ENCODE results near the gene COL10A1.
"Not testable (repeated sequence)": the region's sequence is repeated elsewhere in the genome, so short reads cannot be mapped to it uniquely, and the experiment has no call there.

COL10A1 gene

DNA sequence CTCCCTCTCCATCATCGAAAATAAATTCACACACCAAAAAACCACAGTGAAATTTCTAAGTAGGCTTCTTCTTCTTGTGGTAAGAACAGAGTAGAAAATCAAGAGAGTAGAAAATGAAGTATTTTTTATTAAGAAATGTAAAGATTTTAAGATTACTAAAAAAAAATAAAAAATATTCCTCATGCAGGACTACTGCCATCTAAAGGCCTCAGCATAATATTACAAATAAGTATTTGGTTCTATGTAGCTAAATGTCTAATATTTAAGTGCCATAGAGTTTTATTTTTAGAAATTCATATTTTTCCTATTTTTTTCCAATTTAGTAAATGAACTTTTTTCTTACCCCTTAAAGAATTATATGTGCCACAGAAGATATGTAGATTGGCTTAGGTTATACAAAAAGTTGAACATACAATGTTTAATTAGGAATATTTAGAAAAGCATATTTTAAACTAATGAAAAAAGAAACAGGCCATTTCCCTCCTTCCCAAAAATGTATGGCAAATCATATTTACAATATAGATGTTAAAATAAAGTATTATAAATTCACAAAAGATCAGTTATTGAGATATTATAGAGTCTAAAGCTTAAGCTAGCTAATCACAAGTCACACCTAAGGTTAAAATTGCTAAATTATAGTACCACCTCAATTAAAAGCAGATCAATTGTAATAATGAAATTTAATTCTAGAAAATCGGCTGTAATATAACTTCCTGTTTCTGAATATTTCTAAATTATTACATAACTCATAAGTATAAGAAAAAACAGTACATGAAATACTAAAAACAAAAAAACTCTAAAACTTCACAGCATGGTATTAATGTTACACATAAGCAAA is 28.7 kb downstream of the COL10A1 start:
- no peak for DNase-seq (ENCODE audit: low read depth in 1 of 2, low spot score in 1 of 2)
- Histone ChIP-seq H3K4me3 (replicated peaks; ENCODE audit: insufficient read depth, low read length) (no peak overlapping the region), H3K27me3 (ENCODE audit: insufficient read depth, poor library complexity, severe bottlenecking) (no peaks in the 10 kb centered on the region), H3K27ac (replicated peaks) (no peak overlapping the region)
- TF ChIP-seq, protein P1, sequence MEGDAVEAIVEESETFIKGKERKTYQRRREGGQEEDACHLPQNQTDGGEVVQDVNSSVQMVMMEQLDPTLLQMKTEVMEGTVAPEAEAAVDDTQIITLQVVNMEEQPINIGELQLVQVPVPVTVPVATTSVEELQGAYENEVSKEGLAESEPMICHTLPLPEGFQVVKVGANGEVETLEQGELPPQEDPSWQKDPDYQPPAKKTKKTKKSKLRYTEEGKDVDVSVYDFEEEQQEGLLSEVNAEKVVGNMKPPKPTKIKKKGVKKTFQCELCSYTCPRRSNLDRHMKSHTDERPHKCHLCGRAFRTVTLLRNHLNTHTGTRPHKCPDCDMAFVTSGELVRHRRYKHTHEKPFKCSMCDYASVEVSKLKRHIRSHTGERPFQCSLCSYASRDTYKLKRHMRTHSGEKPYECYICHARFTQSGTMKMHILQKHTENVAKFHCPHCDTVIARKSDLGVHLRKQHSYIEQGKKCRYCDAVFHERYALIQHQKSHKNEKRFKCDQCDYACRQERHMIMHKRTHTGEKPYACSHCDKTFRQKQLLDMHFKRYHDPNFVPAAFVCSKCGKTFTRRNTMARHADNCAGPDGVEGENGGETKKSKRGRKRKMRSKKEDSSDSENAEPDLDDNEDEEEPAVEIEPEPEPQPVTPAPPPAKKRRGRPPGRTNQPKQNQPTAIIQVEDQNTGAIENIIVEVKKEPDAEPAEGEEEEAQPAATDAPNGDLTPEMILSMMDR (IDR thresholded peaks at IDR 0.05; ENCODE audit: insufficient read depth, low read length) = peak; percentile 24
- no peak for TF ChIP-seq POLR2AphosphoS5 (IDR thresholded peaks at IDR 0.05; ENCODE audit: low read depth)

DNA sequence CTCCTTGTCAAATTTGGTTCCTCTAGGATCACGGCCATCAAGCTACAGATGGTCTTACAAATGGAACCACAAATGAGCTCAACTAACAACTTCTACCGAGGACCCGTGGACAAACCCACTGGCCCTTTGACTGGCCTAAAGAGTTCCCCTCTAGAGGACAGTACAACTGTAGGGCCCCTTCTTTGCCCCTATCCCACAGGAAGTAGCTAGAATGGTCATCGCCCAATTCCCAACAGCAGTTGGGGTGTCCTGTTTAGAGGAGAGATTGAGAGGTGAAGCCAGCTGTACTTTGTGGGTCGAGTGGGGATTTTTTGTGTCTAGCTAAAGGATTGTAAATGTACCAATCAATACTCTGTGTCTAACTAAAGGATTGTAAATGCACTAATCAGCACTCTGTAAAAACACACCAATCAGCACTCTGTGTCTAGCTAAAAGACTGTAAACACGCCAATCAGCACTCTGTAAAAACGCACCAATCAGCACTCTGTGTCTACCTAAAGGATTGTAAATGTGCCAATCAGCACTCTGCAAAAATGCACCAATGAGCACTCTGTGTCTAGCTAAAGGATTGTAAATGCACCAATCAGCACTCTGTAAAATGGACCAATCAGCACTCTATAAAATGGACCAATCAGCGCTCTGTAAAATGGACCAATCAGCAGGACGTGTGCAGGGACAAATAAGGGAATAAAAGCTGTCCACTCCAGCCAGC is 29.7 kb downstream of the COL10A1 start:
- H3K27me3 ChIP-seq (ENCODE audit: insufficient read depth, poor library complexity, severe bottlenecking); H3K4me3 ChIP-seq (replicated peaks; ENCODE audit: insufficient read depth, low read length); DNase-seq (ENCODE audit: low read depth in 1 of 2, low spot score in 1 of 2); H3K27ac ChIP-seq (replicated peaks): not testable (repeated sequence)

DNA sequence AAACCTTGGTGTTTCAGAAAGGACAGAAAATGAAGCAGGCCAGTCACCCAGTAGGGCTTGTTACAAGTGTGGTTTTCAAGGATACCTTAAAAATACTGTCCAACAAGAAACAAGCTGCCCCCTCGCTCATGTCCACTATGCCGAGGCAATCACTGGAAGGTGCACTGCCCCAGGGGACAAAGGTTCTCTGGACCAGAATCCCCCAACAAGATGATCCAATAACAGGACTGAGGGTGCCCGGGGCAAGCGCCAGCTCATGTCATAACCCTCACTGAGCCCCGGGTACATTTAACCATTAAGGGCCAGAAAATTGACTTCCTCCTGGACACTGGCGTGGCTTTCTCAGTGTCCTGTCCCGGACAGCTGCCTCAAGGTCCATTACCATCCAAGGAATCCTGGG is 31.9 kb downstream of the COL10A1 start:
- H3K27me3 ChIP-seq (ENCODE audit: insufficient read depth, poor library complexity, severe bottlenecking) = no peaks in the 10 kb centered on the region

DNA sequence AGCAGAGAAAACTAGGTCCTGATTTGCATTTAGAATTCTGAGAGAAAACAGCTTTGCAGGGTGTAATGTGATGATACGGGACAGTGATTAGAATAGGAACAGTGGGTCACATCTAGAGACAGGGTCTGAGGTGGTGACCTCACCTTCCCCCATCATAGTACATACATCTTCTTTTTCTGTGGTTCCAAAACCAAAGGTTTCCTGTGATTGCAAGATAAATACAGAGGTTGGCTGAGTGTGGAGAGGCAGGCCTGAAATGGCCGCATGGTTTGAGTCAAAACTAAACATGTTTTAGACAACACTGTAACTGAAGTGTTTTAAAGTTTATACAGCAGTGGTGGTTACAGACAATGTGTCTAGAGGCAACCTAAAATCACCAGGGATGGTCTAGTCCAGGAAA is 35.7 kb downstream of the COL10A1 start:
- Histone ChIP-seq H3K27ac (replicated peaks) (no peak overlapping the region), H3K4me3 (replicated peaks; ENCODE audit: insufficient read depth, low read length) (no peak overlapping the region), H3K27me3 (ENCODE audit: insufficient read depth, poor library complexity, severe bottlenecking) (no peaks in the 10 kb centered on the region)
- no peak for DNase-seq (ENCODE audit: low read depth in 1 of 2, low spot score in 1 of 2)
- TF ChIP-seq, protein P2, sequence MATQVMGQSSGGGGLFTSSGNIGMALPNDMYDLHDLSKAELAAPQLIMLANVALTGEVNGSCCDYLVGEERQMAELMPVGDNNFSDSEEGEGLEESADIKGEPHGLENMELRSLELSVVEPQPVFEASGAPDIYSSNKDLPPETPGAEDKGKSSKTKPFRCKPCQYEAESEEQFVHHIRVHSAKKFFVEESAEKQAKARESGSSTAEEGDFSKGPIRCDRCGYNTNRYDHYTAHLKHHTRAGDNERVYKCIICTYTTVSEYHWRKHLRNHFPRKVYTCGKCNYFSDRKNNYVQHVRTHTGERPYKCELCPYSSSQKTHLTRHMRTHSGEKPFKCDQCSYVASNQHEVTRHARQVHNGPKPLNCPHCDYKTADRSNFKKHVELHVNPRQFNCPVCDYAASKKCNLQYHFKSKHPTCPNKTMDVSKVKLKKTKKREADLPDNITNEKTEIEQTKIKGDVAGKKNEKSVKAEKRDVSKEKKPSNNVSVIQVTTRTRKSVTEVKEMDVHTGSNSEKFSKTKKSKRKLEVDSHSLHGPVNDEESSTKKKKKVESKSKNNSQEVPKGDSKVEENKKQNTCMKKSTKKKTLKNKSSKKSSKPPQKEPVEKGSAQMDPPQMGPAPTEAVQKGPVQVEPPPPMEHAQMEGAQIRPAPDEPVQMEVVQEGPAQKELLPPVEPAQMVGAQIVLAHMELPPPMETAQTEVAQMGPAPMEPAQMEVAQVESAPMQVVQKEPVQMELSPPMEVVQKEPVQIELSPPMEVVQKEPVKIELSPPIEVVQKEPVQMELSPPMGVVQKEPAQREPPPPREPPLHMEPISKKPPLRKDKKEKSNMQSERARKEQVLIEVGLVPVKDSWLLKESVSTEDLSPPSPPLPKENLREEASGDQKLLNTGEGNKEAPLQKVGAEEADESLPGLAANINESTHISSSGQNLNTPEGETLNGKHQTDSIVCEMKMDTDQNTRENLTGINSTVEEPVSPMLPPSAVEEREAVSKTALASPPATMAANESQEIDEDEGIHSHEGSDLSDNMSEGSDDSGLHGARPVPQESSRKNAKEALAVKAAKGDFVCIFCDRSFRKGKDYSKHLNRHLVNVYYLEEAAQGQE (IDR thresholded peaks at IDR 0.05; ENCODE audit: insufficient replicate concordance, low read depth) = no peak
- TF ChIP-seq, protein P1 (IDR thresholded peaks at IDR 0.05; ENCODE audit: insufficient read depth, low read length) = no peak
- TF ChIP-seq SPI1 (IDR thresholded peaks at IDR 0.05; ENCODE audit: borderline replicate concordance, low read depth) = no peak
- TF ChIP-seq GABPA (IDR thresholded peaks at IDR 0.05; ENCODE audit: low read depth) = no peak
- no peak for TF ChIP-seq POLR2AphosphoS5 (IDR thresholded peaks at IDR 0.05; ENCODE audit: low read depth)

More for the DNA sequence above, 31.9 kb downstream of the COL10A1 start:
- Histone ChIP-seq H3K4me3 (replicated peaks; ENCODE audit: insufficient read depth, low read length) (no peak overlapping the region), H3K27ac (replicated peaks) (no peak overlapping the region)
- DNase-seq (ENCODE audit: low read depth in 1 of 2, low spot score in 1 of 2) = no peak
- TF ChIP-seq GABPA (IDR thresholded peaks at IDR 0.05; ENCODE audit: low read depth) = no peak
- no peak for TF ChIP-seq POLR2AphosphoS5 (IDR thresholded peaks at IDR 0.05; ENCODE audit: low read depth)
- TF ChIP-seq, protein P2 (IDR thresholded peaks at IDR 0.05; ENCODE audit: insufficient replicate concordance, low read depth) = no peak
- TF ChIP-seq SPI1 (IDR thresholded peaks at IDR 0.05; ENCODE audit: borderline replicate concordance, low read depth) = no peak
- TF ChIP-seq, protein P1 (IDR thresholded peaks at IDR 0.05; ENCODE audit: insufficient read depth, low read length) = no peak
